Neuron (in vitro differentiated cells): Measurements from ENCODE around the gene CCR8.
"Not testable (repeated sequence)": the region's sequence is repeated elsewhere in the genome, so short reads cannot be mapped to it uniquely, and the experiment has no call there.

Experiments used
- H2AFZ ChIP-seq: one replicate; pipeline ENCODE4 v1.6.1; 2013; ENCODE audit warnings: low read depth, mild to moderate bottlenecking, inconsistent platforms, low read length, moderate library complexity
- H3K27me3 ChIP-seq: one replicate; pipeline ENCODE4 v1.6.1; 2013; ENCODE audit warnings: low read length; ENCODE audit not compliant: insufficient read depth
- H3K36me3 ChIP-seq: one replicate; pipeline ENCODE4 v1.6.1; 2013; ENCODE audit warnings: low read length; ENCODE audit not compliant: insufficient read depth
- H3K4me1 ChIP-seq: one replicate; pipeline ENCODE4 v1.6.1; 2013; ENCODE audit warnings: low read length; ENCODE audit not compliant: insufficient read depth
- H3K4me3 ChIP-seq: 2 replicates; pipeline ENCODE4 v1.5.1; 2013; ENCODE audit warnings: mild to moderate bottlenecking, low read length, moderate library complexity
- H3K9me3 ChIP-seq: one replicate; pipeline ENCODE4 v1.6.1; 2013; ENCODE audit warnings: low read length

CCR8 gene

GRCh38 chr3:39291903-39292329 lies 37.6 kb upstream of the CCR8 start:
- H3K27me3 ChIP-seq: no peaks in the 10 kb centered on the region
- H3K4me3 ChIP-seq: no peak overlapping the region
- no peaks in the 10 kb centered on the region for H3K36me3 ChIP-seq
- H3K4me1 ChIP-seq: peaks cover 18% of the 10 kb centered on the region
- H2AFZ ChIP-seq: no peak overlapping the region
- H3K9me3 ChIP-seq: no peaks in the 10 kb centered on the region

DNA sequence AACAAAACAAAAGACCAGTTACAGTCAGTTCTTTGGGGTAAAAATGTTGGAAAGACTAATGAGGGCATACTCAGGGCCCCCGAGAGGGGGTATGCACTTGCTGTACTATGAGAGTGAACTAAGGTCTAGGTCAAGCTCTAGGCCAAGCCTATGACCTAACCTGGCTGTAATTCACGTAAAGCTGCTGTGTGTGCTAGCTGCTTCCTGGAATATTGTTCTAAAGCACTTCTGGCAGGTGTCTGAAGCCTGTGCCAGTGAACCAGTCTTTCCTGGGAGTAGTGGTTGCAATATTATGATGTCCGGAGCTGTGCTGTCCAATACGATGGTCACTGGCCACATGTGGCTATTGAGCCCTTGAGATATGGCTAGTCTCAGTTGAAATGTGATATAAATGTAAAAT lies 36.5 kb upstream of the CCR8 start:
- Histone ChIP-seq H3K27me3 (no peaks in the 10 kb centered on the region), H3K36me3 (no peaks in the 10 kb centered on the region), H3K4me3 (no peak overlapping the region), H3K9me3 (no peaks in the 10 kb centered on the region), H3K4me1 (peaks cover 18% of the 10 kb centered on the region), H2AFZ (no peak overlapping the region)

- Histone ChIP-seq H3K27me3 (no peaks in the 10 kb centered on the region), H3K9me3 (no peaks in the 10 kb centered on the region), H3K36me3 (no peaks in the 10 kb centered on the region), H3K4me1 (peaks cover 18% of the 10 kb centered on the region), H2AFZ (no peak overlapping the region), H3K4me3 (no peak overlapping the region)
Observed at GRCh38 chr3:39294446-39295183, 34.9 kb upstream of the CCR8 start.

- no peak overlapping the region for H2AFZ ChIP-seq
- H3K27me3 ChIP-seq: no peaks in the 10 kb centered on the region
- no peaks in the 10 kb centered on the region for H3K9me3 ChIP-seq
- no peak overlapping the region for H3K4me3 ChIP-seq
- no peaks in the 10 kb centered on the region for H3K36me3 ChIP-seq
- peaks cover 18% of the 10 kb centered on the region for H3K4me1 ChIP-seq
Observed at GRCh38 chr3:39295184-39295775, 34.2 kb upstream of the CCR8 start.

GRCh38 chr3:39296197-39297077 lies 33.1 kb upstream of the CCR8 start:
- H2AFZ ChIP-seq: no peak overlapping the region
- H3K27me3 ChIP-seq: no peaks in the 10 kb centered on the region
- H3K4me3 ChIP-seq: no peak overlapping the region
- peaks cover 18% of the 10 kb centered on the region for H3K4me1 ChIP-seq
- no peaks in the 10 kb centered on the region for H3K36me3 ChIP-seq
- no peaks in the 10 kb centered on the region for H3K9me3 ChIP-seq

- Histone ChIP-seq H2AFZ (no peak overlapping the region), H3K36me3 (no peaks in the 10 kb centered on the region), H3K4me3 (no peak overlapping the region), H3K4me1 (peaks cover 16% of the 10 kb centered on the region), H3K27me3 (no peaks in the 10 kb centered on the region), H3K9me3 (no peaks in the 10 kb centered on the region)
Observed at GRCh38 chr3:39299279-39299678, 30.2 kb upstream of the CCR8 start.

GRCh38 chr3:39302178-39302577 lies 27.3 kb upstream of the CCR8 start:
- H2AFZ ChIP-seq: no peak overlapping the region
- no peak overlapping the region for H3K4me3 ChIP-seq
- H3K27me3 ChIP-seq: no peaks in the 10 kb centered on the region
- no peaks in the 10 kb centered on the region for H3K36me3 ChIP-seq
- no peaks in the 10 kb centered on the region for H3K9me3 ChIP-seq
- H3K4me1 ChIP-seq: no peaks in the 10 kb centered on the region

- H3K36me3 ChIP-seq: no peaks in the 10 kb centered on the region
- no peaks in the 10 kb centered on the region for H3K4me1 ChIP-seq
- H3K9me3 ChIP-seq: no peaks in the 10 kb centered on the region
- no peak overlapping the region for H3K4me3 ChIP-seq
- no peak overlapping the region for H2AFZ ChIP-seq
- H3K27me3 ChIP-seq: no peaks in the 10 kb centered on the region
Observed at GRCh38 chr3:39313289-39313688, 16.2 kb upstream of the CCR8 start.

GRCh38 chr3:39315420-39315819 lies 14.1 kb upstream of the CCR8 start:
- Histone ChIP-seq H3K36me3 (no peaks in the 10 kb centered on the region), H3K27me3 (no peaks in the 10 kb centered on the region), H3K4me3 (no peak overlapping the region), H2AFZ (no peak overlapping the region), H3K4me1 (no peaks in the 10 kb centered on the region), H3K9me3 (no peaks in the 10 kb centered on the region)

- Histone ChIP-seq H3K27me3 (no peaks in the 10 kb centered on the region), H3K9me3 (no peaks in the 10 kb centered on the region), H3K4me1 (no peaks in the 10 kb centered on the region), H3K36me3 (no peaks in the 10 kb centered on the region), H2AFZ (no peak overlapping the region), H3K4me3 (no peak overlapping the region)
Observed at GRCh38 chr3:39317571-39318169, 11.8 kb upstream of the CCR8 start.

DNA sequence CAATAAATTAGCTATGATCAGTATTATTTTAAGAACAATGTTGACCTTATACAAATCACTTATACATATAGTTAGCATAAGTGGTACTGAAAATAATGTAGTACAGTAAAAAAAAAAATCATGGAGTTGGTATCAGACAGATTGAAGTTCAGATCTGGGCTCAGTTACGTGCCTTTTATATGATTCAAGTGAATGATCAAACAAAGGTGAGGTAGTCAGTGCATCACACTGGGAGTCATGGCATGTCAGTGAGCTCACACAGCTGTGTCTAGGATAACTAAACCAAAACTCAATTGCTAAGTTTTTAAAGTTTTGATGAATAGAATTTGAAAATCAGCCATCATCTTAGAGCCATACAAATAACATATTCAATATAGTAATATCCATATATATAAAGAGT lies 11.2 kb upstream of the CCR8 start:
- Histone ChIP-seq H2AFZ (no peak overlapping the region), H3K9me3 (no peaks in the 10 kb centered on the region), H3K4me1 (no peaks in the 10 kb centered on the region), H3K27me3 (no peaks in the 10 kb centered on the region), H3K36me3 (no peaks in the 10 kb centered on the region), H3K4me3 (no peak overlapping the region)

GRCh38 chr3:39319249-39319648 lies 10.3 kb upstream of the CCR8 start:
- H3K36me3 ChIP-seq: no peaks in the 10 kb centered on the region
- H2AFZ ChIP-seq: no peak overlapping the region
- no peaks in the 10 kb centered on the region for H3K27me3 ChIP-seq
- no peaks in the 10 kb centered on the region for H3K4me1 ChIP-seq
- H3K9me3 ChIP-seq: no peaks in the 10 kb centered on the region
- H3K4me3 ChIP-seq: no peak overlapping the region

DNA sequence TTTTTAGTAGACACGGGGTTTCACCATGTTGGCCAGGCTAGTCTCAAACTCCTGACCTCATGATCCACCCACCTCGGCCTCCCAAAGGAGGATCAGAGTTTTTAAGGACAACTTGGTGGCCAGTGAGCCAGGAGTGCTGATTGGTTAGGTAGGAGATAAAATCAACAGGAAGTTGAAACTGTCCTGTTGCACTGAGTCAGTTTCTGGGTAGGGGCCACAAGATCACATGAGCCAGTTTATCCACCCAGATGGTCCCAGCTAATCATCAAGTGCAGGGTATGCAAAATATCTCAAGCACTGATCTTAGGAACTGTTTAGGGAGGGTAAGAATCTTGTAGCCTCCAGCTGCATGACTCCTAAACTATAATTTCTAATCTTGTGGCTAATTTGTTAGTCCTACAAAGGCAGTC lies 7.9 kb upstream of the CCR8 start:
- not testable (repeated sequence) for H3K4me1 ChIP-seq, H3K4me3 ChIP-seq, H2AFZ ChIP-seq, H3K36me3 ChIP-seq, H3K9me3 ChIP-seq, H3K27me3 ChIP-seq
